Panc1 (cell line): Measurements from ENCODE around the gene PMFBP1. TPM values are rescaled to one million over a fixed set of nuclear protein-coding genes. Genes with fewer than 3 reads are reported as not detected.

ENCODE experiments used
- ATAC-seq: fragments of 200-7000 bp; cut with Tn5 transposase; 2 replicates; pipeline ENCODE4 v1.9.1; 2020; ENCODE audit warnings: mild to moderate bottlenecking, moderate library complexity
- BruUV-seq: library from RNA; stranded (reverse); fragments of 400-500 nt; replicated peaks from 2 replicates; lab custom pipeline; 2021; lab: Mats Ljungman, UMichigan
- CTCF ChIA-PET: fragments of 300-600 bp; sonication (Branson Sonifier 250); formaldehyde crosslinking; loops from one replicate; lab custom pipeline; 2022; ENCODE audit warnings: antibody characterized with exemption; lab: Charles Lee
- POLR2A ChIA-PET: fragments of 300-600 bp; sonication (Branson Sonifier 250); formaldehyde crosslinking; loops from one replicate; lab custom pipeline; 2022; ENCODE audit warnings: antibody characterized with exemption; lab: Charles Lee
- DNase-seq: peaks from one replicate; pipeline ENCODE4 v3.0.0-alpha.2; 2010; ENCODE audit warnings: low read depth, low spot score
- H3K27ac ChIP-seq: 2 replicates; pipeline ENCODE4 v1.5.1; 2011; ENCODE audit warnings: mild to moderate bottlenecking, low read length, inconsistent platforms
- H3K27me3 ChIP-seq: fragments of 200-500 bp; sonication (Bioruptor generic); 2 replicates; pipeline ENCODE4 v1.6.0; 2014; ENCODE audit warnings: low read length, inconsistent platforms; ENCODE audit not compliant: control insufficient read depth, insufficient read depth
- H3K36me3 ChIP-seq: fragments of 200-500 bp; sonication (Bioruptor generic); 2 replicates; pipeline ENCODE4 v1.5.1; 2014; ENCODE audit warnings: inconsistent platforms, mild to moderate bottlenecking, low read length, moderate library complexity; ENCODE audit not compliant: control insufficient read depth, insufficient read depth
- H3K4me1 ChIP-seq: 2 replicates; pipeline ENCODE4 v1.5.1; 2011; ENCODE audit warnings: inconsistent platforms, mild to moderate bottlenecking, low read length, moderate library complexity; ENCODE audit not compliant: control insufficient read depth, insufficient read depth
- H3K4me3 ChIP-seq, 2 experiments: 2 replicates each; pipeline ENCODE4 v1.5.1; 2011 to 2012; ENCODE audit warnings: low read depth in 2 of 2, low read length in 2 of 2, mild to moderate bottlenecking in 2 of 2, inconsistent platforms in 1 of 2, moderate library complexity in 1 of 2
- H3K9me3 ChIP-seq: fragments of 200-500 bp; sonication (Bioruptor generic); 2 replicates; pipeline ENCODE4 v1.5.1; 2014; ENCODE audit warnings: low read depth, mild to moderate bottlenecking, inconsistent platforms, low read length, moderate library complexity; ENCODE audit not compliant: control insufficient read depth, insufficient read depth
- CTCF ChIP-seq: fragments of 450-650 bp; IDR thresholded peaks from 2 replicates; pipeline ENCODE4 v1.5.1; 2017; ENCODE audit warnings: mild to moderate bottlenecking
- POLR2AphosphoS5 ChIP-seq: IDR thresholded peaks from 2 replicates; pipeline ENCODE4 v1.6.1; 2012; ENCODE audit warnings: mild to moderate bottlenecking, low read depth, low read length, moderate library complexity
- REST ChIP-seq, 2 experiments: IDR thresholded peaks; 2 replicates each; pipeline ENCODE4 v1.6.1; 2011 to 2012; ENCODE audit warnings: low read depth in 2 of 2, control low read depth in 1 of 2, low read length in 1 of 2, mild to moderate bottlenecking in 1 of 2, moderate library complexity in 1 of 2; ENCODE audit not compliant: insufficient read depth in 1 of 2
- SIN3A ChIP-seq: IDR thresholded peaks from 2 replicates; pipeline ENCODE4 v1.6.1; 2012; ENCODE audit warnings: low read depth, mild to moderate bottlenecking, low read length, moderate library complexity, borderline replicate concordance; ENCODE audit not compliant: insufficient read depth
- TCF7L2 ChIP-seq: IDR thresholded peaks from 2 replicates; pipeline ENCODE4 v1.6.1; 2011; ENCODE audit warnings: mild to moderate bottlenecking, low read depth, low read length, inconsistent platforms
- in situ Hi-C: cut with HindIII; loops from 2 replicates; pipeline ENCODE4 v1.10.0; 2016; ENCODE audit warnings: low sequenced_read_pairs, low pct_unique_long_range_greater_than_20kb
- intact Hi-C: fragments of 100-400 bp; cut with micrococcal nuclease; formaldehyde crosslinking; loops from one replicate; pipeline ENCODE4 v1.10.0; 2022; ENCODE audit not compliant: unreplicated experiment
- total RNA-seq: library from RNA; stranded (reverse); gene quantifications from one replicate; pipeline ENCODE4 v1.2.1, GENCODE V29; 2021; ENCODE audit not compliant: unreplicated experiment

The PMFBP1 gene
- total RNA-seq, 1 experiment from 2014 or later: 0.10 TPM

- POLR2A ChIA-PET: no interaction called here
- Histone ChIP-seq H3K27ac (no peak overlapping the region), H3K4me3 (no peak overlapping the region), H3K9me3 (no peaks in the 10 kb centered on the region), H3K4me1 (no peaks in the 10 kb centered on the region), H3K27me3 (no peaks in the 10 kb centered on the region), H3K36me3 (no peaks in the 10 kb centered on the region)
- DNase-seq (no peak), ATAC-seq (no peak)
- intact Hi-C loops: no loop called here
- no TSS peak for BruUV-seq
- TF ChIP-seq TCF7L2 (no peak), REST (IDR thresholded peaks at IDR 0.05; ENCODE audit: insufficient read depth in 1 of 2, low read depth in 2 of 2, low read length in 1 of 2) (no peak), SIN3A (no peak), CTCF (no peak), POLR2AphosphoS5 (no peak)
- in situ Hi-C loops: no loop called here
- CTCF ChIA-PET: no interaction called here
These were observed 29.4 kb upstream of the PMFBP1 start for GRCh38 chr16:72201387-72201786.

- ChIA-PET CTCF (no interaction called here), POLR2A (no interaction called here)
- Histone ChIP-seq H3K36me3 (no peaks in the 10 kb centered on the region), H3K27ac (no peak overlapping the region), H3K9me3 (no peaks in the 10 kb centered on the region), H3K4me1 (no peaks in the 10 kb centered on the region), H3K4me3 (no peak overlapping the region), H3K27me3 (no peaks in the 10 kb centered on the region)
- DNase-seq: no peak
- TF ChIP-seq REST (IDR thresholded peaks at IDR 0.05; ENCODE audit: insufficient read depth in 1 of 2, low read depth in 2 of 2, low read length in 1 of 2): no peak
- TF ChIP-seq SIN3A: no peak
- TF ChIP-seq TCF7L2: no peak
- no peak for TF ChIP-seq CTCF
- no peak for TF ChIP-seq POLR2AphosphoS5
- intact Hi-C loops (no loop called here), in situ Hi-C loops (no loop called here)
- BruUV-seq: no TSS peak
- ATAC-seq: no peak
These were observed 27.9 kb upstream of the PMFBP1 start for GRCh38 chr16:72199761-72200337.
